H1 (cell line): ENCODE data around the gene CARD14. TPM values are rescaled to one million over a fixed set of nuclear protein-coding genes. Genes with fewer than 3 reads are reported as not detected.

ENCODE experiments used
- CTCF ChIA-PET: fragments of 300-600 bp; sonication (Branson Sonifier 250); formaldehyde crosslinking; loops from one replicate; lab custom pipeline; 2021; ENCODE audit not compliant: partially characterized antibody; lab: Charles Lee
- POLR2A ChIA-PET: fragments of 300-600 bp; sonication (Branson Sonifier 250); formaldehyde crosslinking; loops from one replicate; lab custom pipeline; 2021; ENCODE audit warnings: inconsistent platforms; ENCODE audit not compliant: partially characterized antibody; lab: Charles Lee
- DNase-seq, 2 experiments: peaks; one replicate each; pipeline versions ENCODE4 v3.0.0 to v3.0.0-alpha.2; 2010 to 2022; ENCODE audit warnings: low spot score in 2 of 2, low read depth in 1 of 2, mixed read lengths in 1 of 2
- FAIRE-seq: peaks from 2 replicates; lab custom pipeline; 2011; peaks lifted over from hg19 to GRCh38; lab: Jason Lieb, UNC
- H2AFZ ChIP-seq: 2 replicates; pipeline ENCODE4 v1.8.1; 2012; ENCODE audit warnings: low read length, inconsistent platforms
- H2AK5ac ChIP-seq: 2 replicates; pipeline ENCODE4 v1.6.1; 2013; ENCODE audit warnings: low read depth, low read length
- H2BK120ac ChIP-seq: replicated peaks from 2 replicates; pipeline ENCODE3; 2013; ENCODE audit warnings: low read depth, low read length, inconsistent platforms
- H2BK12ac ChIP-seq: 2 replicates; pipeline ENCODE4 v1.6.1; 2013; ENCODE audit warnings: low read depth, low read length
- H2BK15ac ChIP-seq: 2 replicates; pipeline ENCODE4 v1.6.1; 2013; ENCODE audit warnings: low read length
- H2BK20ac ChIP-seq: 2 replicates; pipeline ENCODE4 v1.6.1; 2013; ENCODE audit warnings: low read length
- H2BK5ac ChIP-seq: 2 replicates; pipeline ENCODE4 v1.6.1; 2013; ENCODE audit warnings: low read depth, low read length
- H3K14ac ChIP-seq: 2 replicates; pipeline ENCODE4 v1.6.1; 2013; ENCODE audit warnings: inconsistent platforms; ENCODE audit not compliant: insufficient read length
- H3K18ac ChIP-seq: 2 replicates; pipeline ENCODE4 v1.6.1; 2013; ENCODE audit warnings: low read length; ENCODE audit errors: extremely low read depth
- H3K23ac ChIP-seq: 2 replicates; pipeline ENCODE4 v1.6.1; 2013; ENCODE audit warnings: inconsistent platforms; ENCODE audit not compliant: insufficient read length
- H3K23me2 ChIP-seq: 2 replicates; pipeline ENCODE4 v1.6.1; 2013; ENCODE audit warnings: low read depth, low read length
- H3K27ac ChIP-seq: 2 replicates; pipeline ENCODE4 v1.6.1; 2011; ENCODE audit warnings: low read depth, low read length, inconsistent platforms
- H3K27me3 ChIP-seq, 4 experiments: replicated peaks in 1 of 4; 1 replicate in 1 of 4; 2 replicates in 3 of 4; pipeline versions ENCODE4 v1.6.1 to v1.8.1; 2011 to 2013; ENCODE audit warnings: low read length in 3 of 4, mild to moderate bottlenecking in 3 of 4, inconsistent platforms in 2 of 4, mixed read lengths in 2 of 4, moderate library complexity in 1 of 4; ENCODE audit not compliant: control insufficient read depth in 3 of 4, insufficient read depth in 3 of 4; ENCODE audit errors: extremely low read depth in 1 of 4
- H3K36me3 ChIP-seq, 4 experiments: 2 replicates each; pipeline versions ENCODE4 v1.6.1 to v1.8.1; 2011 to 2013; ENCODE audit warnings: mild to moderate bottlenecking in 4 of 4, low read length in 3 of 4, moderate library complexity in 2 of 4, control low read depth in 1 of 4, inconsistent platforms in 1 of 4; ENCODE audit not compliant: insufficient read depth in 4 of 4, control insufficient read depth in 2 of 4
- H3K4ac ChIP-seq: replicated peaks from 2 replicates; pipeline ENCODE3; 2013; ENCODE audit warnings: low read length, low read depth, mixed read lengths, inconsistent platforms; ENCODE audit not compliant: insufficient read length
- H3K4me1 ChIP-seq, 4 experiments: replicated peaks in 1 of 4; 1 replicate in 1 of 4; 2 replicates in 3 of 4; pipeline versions ENCODE4 v1.6.1 to v1.8.1; 2011 to 2013; ENCODE audit warnings: low read length in 3 of 4, inconsistent platforms in 2 of 4, mixed read lengths in 1 of 4; ENCODE audit not compliant: insufficient read depth in 4 of 4, control insufficient read depth in 3 of 4
- H3K4me2 ChIP-seq, 2 experiments: 2 replicates each; pipeline versions ENCODE4 v1.6.1 to v1.8.1; 2011 to 2013; ENCODE audit warnings: low read depth in 2 of 2, low read length in 2 of 2, control low read depth in 1 of 2, inconsistent platforms in 1 of 2, mild to moderate bottlenecking in 1 of 2; ENCODE audit not compliant: insufficient read depth in 1 of 2
- H3K4me3 ChIP-seq, 4 experiments: fragments of 200-600, 300-600 bp in 1 of 4; sonication (generic), shearing (Covaris generic), sonication (Bioruptor Twin) in 1 of 4; 2 replicates each; pipeline versions ENCODE4 v1.5.1 to v1.8.1; 2011 to 2016; ENCODE audit warnings: low read length in 4 of 4, low read depth in 3 of 4, control low read depth in 2 of 4, inconsistent platforms in 2 of 4, mild to moderate bottlenecking in 2 of 4, mixed read lengths in 1 of 4, moderate library complexity in 1 of 4; ENCODE audit not compliant: insufficient read depth in 2 of 4; ENCODE audit errors: extremely low read depth in 1 of 4
- H3K56ac ChIP-seq: replicated peaks from 2 replicates; pipeline ENCODE3; 2013; ENCODE audit warnings: low read depth, mild to moderate bottlenecking, mixed read lengths, low read length, inconsistent platforms; ENCODE audit not compliant: insufficient read length
- H3K79me1 ChIP-seq: 2 replicates; pipeline ENCODE4 v1.6.1; 2013; ENCODE audit warnings: low read depth, low read length, control low read depth
- H3K79me2 ChIP-seq, 2 experiments: 2 replicates each; pipeline versions ENCODE4 v1.6.1 to v1.8.1; 2012 to 2013; ENCODE audit warnings: low read length in 2 of 2, mild to moderate bottlenecking in 2 of 2, inconsistent platforms in 1 of 2; ENCODE audit not compliant: insufficient read depth in 2 of 2, control insufficient read depth in 1 of 2
- H3K9ac ChIP-seq, 4 experiments: replicated peaks in 1 of 4; 1 replicate in 1 of 4; 2 replicates in 3 of 4; pipeline versions ENCODE4 v1.6.1 to v1.8.1; 2011 to 2013; ENCODE audit warnings: low read depth in 3 of 4, low read length in 3 of 4, control low read depth in 2 of 4, mild to moderate bottlenecking in 2 of 4, moderate library complexity in 2 of 4, inconsistent platforms in 1 of 4; ENCODE audit errors: extremely low read depth in 1 of 4
- H3K9me3 ChIP-seq, 2 experiments: 2 replicates each; pipeline versions ENCODE4 v1.6.1 to v1.8.1; 2012 to 2013; ENCODE audit warnings: mild to moderate bottlenecking in 2 of 2, moderate library complexity in 2 of 2, control low read depth in 1 of 2, inconsistent platforms in 1 of 2, low read depth in 1 of 2, low read length in 1 of 2, mixed read lengths in 1 of 2; ENCODE audit not compliant: insufficient read depth in 2 of 2
- H4K20me1 ChIP-seq, 2 experiments: replicated peaks in 1 of 2; 2 replicates each; pipeline versions ENCODE3 to v1.8.1; 2011 to 2013; ENCODE audit warnings: inconsistent platforms in 2 of 2, low read length in 2 of 2, mild to moderate bottlenecking in 1 of 2; ENCODE audit not compliant: insufficient read depth in 2 of 2, control insufficient read depth in 1 of 2
- H4K5ac ChIP-seq: 2 replicates; pipeline ENCODE4 v1.6.1; 2013; ENCODE audit warnings: low read length, low read depth, mixed read lengths, inconsistent platforms; ENCODE audit not compliant: insufficient read length
- H4K8ac ChIP-seq: 2 replicates; pipeline ENCODE4 v1.8.0; 2013; ENCODE audit warnings: mild to moderate bottlenecking, moderate library complexity, low read length, inconsistent platforms; ENCODE audit not compliant: insufficient read depth; ENCODE audit errors: extremely low read depth
- H4K91ac ChIP-seq: replicated peaks from 2 replicates; pipeline ENCODE3; 2013; ENCODE audit warnings: low read length, mixed read lengths, inconsistent platforms; ENCODE audit not compliant: insufficient read length
- BACH1 ChIP-seq: IDR thresholded peaks from 2 replicates; pipeline ENCODE4 v1.6.1; 2012; ENCODE audit warnings: low read length, improper control_type of control experiment
- FOSL1 ChIP-seq: IDR thresholded peaks from 2 replicates; pipeline ENCODE4 v1.6.1; 2011; ENCODE audit warnings: mild to moderate bottlenecking, low read depth, low read length, moderate library complexity; ENCODE audit not compliant: insufficient read depth
- POLR2A ChIP-seq, 2 experiments: IDR thresholded peaks; 1 replicate in 1 of 2; 2 replicates in 1 of 2; pipeline ENCODE4 v1.6.1; 2011; ENCODE audit warnings: low read depth in 2 of 2, low read length in 2 of 2, mild to moderate bottlenecking in 2 of 2; ENCODE audit errors: control extremely low read depth in 1 of 2
- WGBS, 2 experiments: shearing (Covaris generic) in 1 of 2; methylation state at CpG; one replicate each; pipeline versions ENCODE4 v1.1.6 to v1.1.7; 2013 to 2015; ENCODE audit warnings: low lambda C conversion rate in 2 of 2, mixed read lengths in 2 of 2, inconsistent platforms in 1 of 2, low coverage in 1 of 2, missing lambda C conversion rate in 1 of 2; ENCODE audit not compliant: insufficient replicate concordance in 2 of 2, insufficient coverage in 1 of 2, insufficient read length in 1 of 2; ENCODE audit errors: extremely low coverage in 1 of 2, missing lambda C conversion rate in 1 of 2; 5-methylcytosine and 5-hydroxymethylcytosine counted together
- polyA plus RNA-seq, 7 experiments: library from polyadenylated mRNA; depleted of rRNA in 3 of 7; stranded (reverse) in 5 of 7; unstranded in 2 of 7; fragments of >200 nt in 5 of 7; fragments of 200-250 nt in 2 of 7; gene quantifications; 1 replicate in 5 of 7; 2 replicates in 1 of 7; 4 replicates in 1 of 7; pipeline versions ENCODE4 v1.2.1 to v1.2.3, GENCODE V29; 2011 to 2013; ENCODE audit warnings: missing spikeins in 2 of 7, mixed read lengths in 2 of 7
- total RNA-seq: library from RNA; stranded (reverse); fragmentation: NEBNext Ultra II Directional; extraction: Animal tissue kit (Norgen Biotek cat#: 25700); gene quantifications from 2 replicates; pipeline ENCODE4 v1.2.1, GENCODE V29; 2021

The CARD14 gene
- total and polyA plus RNA-seq, 2 of the 8 experiments (the other 6 are each of a cell fraction or from before 2014, with no cell fraction given), result 0.08 TPM; not detected in 1

GRCh38 chr17:80227156-80227555 lies 57.3 kb downstream of the CARD14 start:
- Histone ChIP-seq H3K27ac (no peak overlapping the region), H3K9ac (no peak overlapping the region), H3K56ac (no peak overlapping the region), H3K4me3 (no peak overlapping the region), H4K5ac (no peak overlapping the region), H3K79me2 (no peaks in the 10 kb centered on the region), H3K27me3 (no peaks in the 10 kb centered on the region), H3K18ac (no peak overlapping the region), H2BK12ac (no peak overlapping the region), H2BK20ac (no peak overlapping the region), H2BK5ac (no peak overlapping the region), H4K91ac (no peak overlapping the region), H3K4me1 (peaks cover 0 to 16% (median 6%) of the 10 kb centered on the region in 4 experiments; a peak in 6 of 7 replicates), H3K23ac (no peak overlapping the region), H3K14ac (no peak overlapping the region), H3K23me2 (peaks cover 3% of the 10 kb centered on the region; the same call in 1 of the 2 replicates), H2BK120ac (no peak overlapping the region), H4K20me1 (peaks cover 2% of the 10 kb centered on the region in 2 experiments), H3K4me2 (no peak overlapping the region), H3K9me3 (peaks cover 0 to 4% of the 10 kb centered on the region in 2 experiments; a peak in 1 of 4 replicates), H3K4ac (no peak overlapping the region), H2AFZ (no peak overlapping the region), H4K8ac (no peak overlapping the region), H2BK15ac (no peak overlapping the region), H2AK5ac (no peak overlapping the region), H3K36me3 (peaks cover 0 to 3% (median 1%) of the 10 kb centered on the region in 4 experiments; a peak in 2 of 8 replicates), H3K79me1 (peaks cover 2% of the 10 kb centered on the region; the same call in 1 of the 2 replicates)
- 97% methylated on average over 4 of the region's 4 CpGs; no CpG with 5 or more reads in 1 of the 2 experiments for WGBS, 2 experiments
- DNase-seq (no peak), FAIRE-seq (no peak)
- ChIA-PET POLR2A (interaction anchor here (4.6 kb wide), 1 partner anchor 34 kb away, joined by 19 read pairs; the partner anchor contains the start of gene RNF213), CTCF (interaction anchor here (0.7 to 3.5 kb wide), 10 partner anchors 10 to 125 kb away, joined by 3 to 20 read pairs (median 4); no protein-coding TSS in a partner anchor)
- TF ChIP-seq BACH1 (no peak), FOSL1 (no peak), POLR2A (IDR thresholded peaks at IDR 0.05; ENCODE audit: control extremely low read depth in 1 of 2, low read depth in 2 of 2, low read length in 2 of 2) (no peak)
